Ramos (cell line): ENCODE measurements around the gene UGT1A10.
"Not testable (repeated sequence)": the region's sequence is repeated elsewhere in the genome, so short reads cannot be mapped to it uniquely, and the experiment has no call there.

Source experiments
- in situ Hi-C: fragments of 300-500 bp; cut with MboI; formaldehyde crosslinking; loops from one replicate; pipeline ENCODE4 v1.14.3; 2022; ENCODE audit warnings: low sequenced_read_pairs; ENCODE audit not compliant: unreplicated experiment

Gene UGT1A10

GRCh38 chr2:233636306-233636705 lies at the start of gene UGT1A10:
TSS of gene UGT1A10 (plus strand) at chr2:233636448. CDS start at chr2:233636523, 75 bp downstream.
- in situ Hi-C loops = not testable (repeated sequence)

GRCh38 chr2:233588400-233588799 lies 47.8 kb upstream of the UGT1A10 start:
- in situ Hi-C loops = no loop called here

DNA sequence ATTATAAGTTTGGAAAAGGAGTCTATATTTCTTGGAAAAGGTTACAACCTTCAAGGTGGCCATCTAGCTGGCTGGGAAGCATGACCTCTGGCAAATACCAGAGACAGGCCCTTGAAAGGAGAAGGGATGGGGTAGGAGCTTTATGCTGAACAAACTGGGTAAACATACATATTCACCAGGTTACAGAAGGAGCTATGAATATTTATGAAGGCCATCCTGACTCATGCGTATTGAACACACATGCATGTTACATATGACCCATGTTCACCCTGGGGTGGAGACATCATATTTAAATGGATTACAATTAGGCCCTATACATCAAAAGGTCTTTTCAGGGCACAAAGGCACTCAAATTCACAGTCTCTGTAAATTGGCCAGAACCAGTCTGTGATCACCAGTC lies 43.5 kb upstream of the UGT1A10 start:
- in situ Hi-C loops = not testable (repeated sequence)

DNA sequence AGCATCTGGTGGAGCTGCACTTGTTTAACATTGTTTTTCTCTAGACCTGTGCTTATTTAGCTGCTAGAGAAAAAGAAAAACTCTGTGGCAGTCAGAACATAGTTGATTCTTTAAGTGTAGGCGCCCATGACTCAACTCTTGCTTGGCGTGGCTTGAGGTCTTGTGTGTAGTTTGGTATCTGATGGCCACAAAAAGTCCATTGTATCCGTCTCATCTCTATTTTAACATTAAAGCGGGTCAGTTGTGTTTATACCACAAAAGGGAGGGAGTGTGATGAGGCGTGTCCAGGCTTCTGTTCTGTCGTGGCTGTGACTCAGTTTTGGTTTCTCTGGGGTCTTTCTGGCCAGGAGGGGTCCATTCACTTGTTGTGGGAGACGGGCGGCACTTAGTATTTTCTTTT lies 43.0 kb upstream of the UGT1A10 start:
- in situ Hi-C loops = no loop called here

DNA sequence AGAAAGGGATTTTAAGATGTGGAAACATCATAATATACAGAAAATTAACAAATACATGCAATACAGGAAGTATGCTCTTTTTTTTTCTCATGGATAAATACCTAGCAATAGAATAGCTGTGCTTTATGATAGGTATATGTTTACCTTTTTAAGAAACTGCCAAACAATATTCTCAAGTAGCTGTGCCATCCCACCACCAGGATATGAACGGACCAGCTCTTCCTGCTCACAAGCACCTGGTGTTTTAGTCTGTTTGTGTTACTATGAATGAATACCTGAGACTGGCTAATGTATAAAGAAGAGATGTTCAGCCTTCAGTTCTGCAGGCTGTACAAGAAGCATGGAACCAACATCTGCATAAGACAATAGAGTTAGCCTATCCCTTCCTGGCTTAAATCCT lies 38.7 kb upstream of the UGT1A10 start:
- in situ Hi-C loops = no loop called here

DNA sequence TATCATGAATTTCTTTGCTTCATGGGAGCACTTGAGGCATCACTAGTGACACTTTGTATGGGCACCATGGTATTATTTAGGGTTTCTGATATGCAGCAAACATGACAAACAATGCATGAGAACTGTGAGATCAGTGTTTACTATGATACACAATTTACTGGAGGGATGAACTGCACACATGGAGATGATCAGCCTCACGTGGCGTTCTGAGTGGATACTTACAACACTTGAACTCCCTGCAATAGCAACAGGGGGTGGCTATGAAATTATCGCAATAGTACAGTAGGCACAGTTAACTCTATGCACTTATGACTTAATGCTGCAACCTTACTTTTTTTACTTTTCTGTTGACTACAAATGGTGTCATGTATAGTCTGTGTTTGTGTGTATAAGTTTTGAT lies 37.3 kb upstream of the UGT1A10 start:
- in situ Hi-C loops = no loop called here

DNA sequence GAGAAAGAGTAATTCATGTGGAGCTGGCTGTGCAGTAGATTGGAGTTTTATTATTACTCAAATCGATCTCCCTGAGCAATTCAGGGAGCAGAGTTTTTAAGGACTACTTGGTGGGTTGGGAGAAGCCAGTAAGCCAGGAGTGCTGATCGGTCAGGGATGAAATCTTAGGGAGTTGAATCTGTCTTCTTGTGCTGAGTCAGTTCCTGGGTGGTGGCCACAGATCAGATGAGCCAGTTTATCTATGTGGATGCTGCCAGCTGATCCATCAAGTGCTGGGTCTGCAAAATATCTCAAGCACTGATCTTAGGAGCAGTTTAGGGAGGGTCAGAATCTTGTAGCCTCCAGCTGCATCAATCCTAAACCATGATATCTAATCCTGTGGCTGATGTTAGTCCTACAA lies 35.9 kb upstream of the UGT1A10 start:
- in situ Hi-C loops = no loop called here

GRCh38 chr2:233602076-233602475 lies 34.2 kb upstream of the UGT1A10 start:
- in situ Hi-C loops = no loop called here

DNA sequence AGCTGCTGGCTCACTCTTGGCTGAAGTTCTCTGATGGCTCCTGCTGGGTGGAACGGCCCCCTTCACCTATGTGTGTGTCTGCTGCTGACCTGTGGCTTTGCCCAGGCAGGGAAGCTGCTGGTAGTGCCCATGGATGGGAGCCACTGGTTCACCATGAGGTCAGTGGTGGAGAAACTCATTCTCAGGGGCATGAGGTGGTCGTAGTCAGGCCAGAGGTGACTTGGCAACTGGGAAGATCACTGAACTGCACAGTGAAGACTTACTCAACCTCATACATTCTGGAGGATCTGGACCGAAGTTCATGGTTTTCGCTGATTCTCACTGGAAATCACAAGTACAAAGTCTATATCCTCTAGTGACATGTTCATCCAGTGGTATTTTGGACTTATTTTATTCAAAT lies 32.7 kb upstream of the UGT1A10 start:
- in situ Hi-C loops = no loop called here

DNA sequence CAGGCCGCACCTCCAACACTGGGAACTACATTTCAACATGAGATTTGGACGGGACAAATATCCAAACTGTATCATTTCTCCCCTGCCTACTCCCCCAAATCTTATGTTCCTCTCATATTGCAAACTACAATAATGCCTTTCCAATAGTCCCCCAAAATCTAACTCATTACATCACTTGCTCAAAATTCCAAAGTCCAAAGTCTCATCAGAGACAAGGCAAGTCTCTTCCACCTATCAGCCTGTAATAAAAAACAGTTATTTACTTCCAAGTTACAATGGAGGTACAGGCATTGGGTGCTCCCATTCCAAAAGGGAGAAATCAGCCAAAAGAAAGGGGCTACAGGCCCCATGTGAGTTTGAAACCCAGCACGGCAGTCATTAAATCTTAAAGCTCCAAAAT lies 31.4 kb upstream of the UGT1A10 start:
- in situ Hi-C loops = no loop called here

GRCh38 chr2:233605680-233606079 lies 30.6 kb upstream of the UGT1A10 start:
- in situ Hi-C loops = no loop called here

DNA sequence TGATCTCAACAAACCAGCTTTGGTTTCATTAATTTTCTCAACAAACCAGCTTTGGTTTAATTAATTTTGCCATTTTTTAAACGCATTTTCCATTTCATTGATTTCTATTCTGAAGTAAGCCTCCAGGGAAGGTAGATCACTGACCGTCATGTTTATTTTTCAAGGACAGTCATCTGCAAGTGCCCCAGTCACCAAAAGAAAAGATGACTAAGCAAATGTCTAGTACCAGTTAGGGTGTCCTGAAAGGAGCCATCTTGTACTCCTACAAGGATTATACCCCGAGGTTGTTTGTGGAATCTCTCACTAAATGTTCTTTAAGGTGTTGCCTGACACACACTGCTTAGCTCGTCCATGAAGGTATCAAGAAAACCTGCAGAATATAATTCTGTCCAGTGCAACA lies 25.0 kb upstream of the UGT1A10 start:
- in situ Hi-C loops = no loop called here

- in situ Hi-C loops = not testable (repeated sequence)
These were observed 18.8 kb upstream of the UGT1A10 start, which contains the start of gene UGT1A8 for GRCh38 chr2:233617476-233617875. TSS of gene UGT1A8 (plus strand) at chr2:233617633. CDS start at chr2:233617708, 75 bp downstream.

DNA sequence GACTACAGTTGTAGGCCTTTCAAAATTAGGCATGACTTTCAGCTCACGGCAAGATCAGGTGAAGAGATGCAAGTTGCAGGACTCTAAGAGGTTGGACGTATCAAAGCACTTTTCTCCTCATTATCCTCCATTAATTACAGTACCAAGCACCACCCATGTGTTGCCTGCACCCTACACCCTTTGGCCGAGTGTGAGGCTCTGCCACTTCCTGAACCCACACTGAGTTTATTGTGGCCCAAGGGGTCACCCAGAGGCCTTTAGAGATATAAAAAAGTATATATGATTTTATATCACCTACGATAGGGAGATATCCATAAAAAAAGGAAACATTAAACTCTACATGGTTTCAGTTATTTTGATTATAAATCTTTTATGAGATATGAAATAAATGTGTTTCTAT lies 16.0 kb upstream of the UGT1A10 start:
- in situ Hi-C loops = no loop called here

GRCh38 chr2:233621863-233622262 lies 14.4 kb upstream of the UGT1A10 start:
- in situ Hi-C loops = not testable (repeated sequence)

GRCh38 chr2:233627331-233628025 lies 8.8 kb upstream of the UGT1A10 start:
- in situ Hi-C loops = no loop called here

DNA sequence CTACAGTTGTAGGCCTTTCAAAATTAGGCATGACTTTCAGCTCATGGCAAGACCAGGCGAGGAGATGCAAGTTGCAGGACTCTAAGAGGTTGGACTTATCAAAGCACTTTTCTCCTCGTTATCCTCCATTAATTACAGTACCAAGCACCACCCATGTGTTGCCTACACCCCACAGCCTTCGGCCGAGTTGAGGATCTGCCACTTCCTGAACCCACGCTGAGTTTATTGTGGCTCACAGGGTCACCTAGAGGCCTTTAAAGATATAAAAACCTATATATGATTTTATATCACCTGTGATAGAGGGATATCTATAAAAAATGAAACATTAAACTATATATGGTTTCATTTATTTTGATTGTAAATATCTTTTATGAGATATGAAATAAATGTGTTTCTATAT lies 2.6 kb downstream of the UGT1A10 start:
- in situ Hi-C loops = no loop called here

DNA sequence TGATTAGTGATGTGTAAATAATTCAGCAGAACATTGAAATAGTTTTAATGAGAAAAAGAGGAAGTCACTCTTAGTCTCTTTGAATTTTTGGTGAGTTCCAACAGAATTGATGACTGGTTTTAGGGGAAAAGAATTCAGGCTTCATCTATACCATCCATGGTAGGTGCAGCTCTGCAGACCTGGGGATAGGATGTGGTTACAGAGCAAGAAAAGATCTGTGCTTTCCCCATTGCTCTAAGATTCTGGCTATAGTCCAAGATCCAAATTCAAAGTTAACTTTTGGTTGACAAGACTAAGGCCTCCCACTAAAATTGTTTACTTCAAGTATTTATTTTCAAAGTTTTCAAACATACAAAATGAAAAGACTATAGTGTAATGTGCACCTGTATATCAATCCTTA lies 3.6 kb downstream of the UGT1A10 start:
- in situ Hi-C loops = no loop called here

DNA sequence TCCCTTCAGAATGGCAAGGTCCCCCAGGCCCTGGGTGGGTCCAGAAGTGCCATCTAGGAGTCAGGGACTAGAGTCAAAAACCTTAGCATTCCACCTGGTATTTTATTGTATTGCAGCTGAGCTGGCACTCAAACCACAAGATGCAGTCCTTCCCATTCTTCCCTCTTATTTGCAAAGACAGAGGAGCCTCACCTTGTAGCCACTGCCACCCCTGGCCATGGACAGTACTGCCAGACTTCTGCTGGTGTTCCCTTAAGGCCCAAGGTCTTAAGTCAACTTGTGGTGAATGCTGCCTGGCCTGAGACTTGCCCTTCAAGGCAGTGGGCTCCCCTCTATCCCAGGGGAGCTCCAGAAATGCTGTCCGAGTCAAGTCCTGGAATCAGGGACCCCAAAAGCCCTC lies 6.9 kb downstream of the UGT1A10 start:
- in situ Hi-C loops = no loop called here

DNA sequence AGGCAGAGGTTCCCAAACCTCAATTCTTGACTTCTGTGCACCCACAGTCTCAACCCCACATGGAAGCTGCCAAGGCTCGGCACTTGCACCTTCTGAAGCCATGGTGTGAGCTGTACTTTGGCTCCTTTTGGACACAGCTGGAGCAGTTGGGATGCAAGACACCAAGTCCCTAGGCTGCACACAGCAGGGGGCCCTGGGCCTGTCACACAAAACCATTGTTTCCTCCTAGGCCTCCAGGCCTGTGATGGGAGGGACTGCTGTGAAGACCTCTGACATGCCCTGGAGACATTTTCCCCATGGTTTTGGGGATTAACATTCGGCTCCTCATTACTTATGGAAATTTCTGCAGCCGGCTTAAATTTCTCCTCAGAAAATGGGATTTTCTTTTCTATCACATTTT lies 9.8 kb downstream of the UGT1A10 start:
- in situ Hi-C loops = not testable (repeated sequence)

DNA sequence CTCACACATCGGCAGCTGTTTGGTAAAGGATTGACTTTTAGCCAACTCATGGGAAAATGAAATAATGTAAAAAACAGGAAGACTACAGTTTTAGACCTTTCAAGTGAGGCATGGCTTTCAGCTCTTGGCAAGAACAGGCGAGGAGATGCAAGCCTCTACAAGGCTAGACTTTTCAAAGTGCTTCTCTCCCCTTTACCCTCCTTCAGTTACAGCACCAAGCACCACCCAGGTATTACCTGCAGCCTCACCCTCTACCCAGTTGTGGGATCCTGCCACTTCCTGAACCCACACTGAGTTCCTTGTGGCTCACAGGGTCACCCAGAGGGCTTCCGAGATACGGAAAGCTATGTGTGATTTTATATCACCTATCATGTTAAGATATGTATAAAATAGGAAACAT lies 14.7 kb downstream of the UGT1A10 start:
- in situ Hi-C loops = no loop called here

GRCh38 chr2:233651430-233651829 lies 15.2 kb downstream of the UGT1A10 start:
- in situ Hi-C loops = no loop called here
